ENCODE measurements around the gene GLYATL1B.

The GLYATL1B gene

GRCh38 chr11:59142530-59143507 is 56.7 kb downstream of the GLYATL1B start, which contains the start of gene FAM111A:
Gene FAM111A, plus strand, starts transcription at chr11:59142856. Its CDS starts 6,017 bp downstream, at chr11:59148873.
- H3K9ac ChIP-seq (ENCODE audit: insufficient read length, low read depth) = peak within 1 kb of the TSS; percentile 67
- no peaks in the 10 kb centered on the region for H3K4me1 ChIP-seq (ENCODE audit: insufficient read depth, insufficient read length)
- H3K9me3 ChIP-seq (ENCODE audit: insufficient read depth, low read length) = peaks cover 9% of the 10 kb centered on the region; the same call in 1 of the 2 replicates
- peaks cover 43% of the 10 kb centered on the region for H3K27me3 ChIP-seq (ENCODE audit: insufficient read depth, insufficient read length)
- peak; percentile 47 for DNase-seq (ENCODE audit: low read depth, low spot score)
- no peaks in the 10 kb centered on the region for H3K36me3 ChIP-seq (ENCODE audit: insufficient read depth, insufficient read length, low read length)
- TF ChIP-seq ZNF274 (IDR thresholded peaks at IDR 0.05; ENCODE audit: low read depth, low read length) = no peak
- TF ChIP-seq YY1 (IDR thresholded peaks at IDR 0.05; ENCODE audit: insufficient read depth, insufficient read length) = no peak
- TF ChIP-seq SUZ12 (IDR thresholded peaks at IDR 0.05; ENCODE audit: extremely low read depth, insufficient read depth, insufficient read length) = no peak
- peak within 1 kb of the TSS; percentile 66 for H3K4me3 ChIP-seq (ENCODE audit: insufficient read length, low read depth)

- no peak for DNase-seq (ENCODE audit: low read depth, low spot score)
- H3K27me3 ChIP-seq (ENCODE audit: insufficient read depth, insufficient read length) = peaks cover 42% of the 10 kb centered on the region
- H3K9ac ChIP-seq (ENCODE audit: insufficient read length, low read depth) = no peak overlapping the region
- no peaks in the 10 kb centered on the region for H3K4me1 ChIP-seq (ENCODE audit: insufficient read depth, insufficient read length)
- no peak overlapping the region for H3K4me3 ChIP-seq (ENCODE audit: insufficient read length, low read depth)
- peaks cover 9% of the 10 kb centered on the region; the same call in 1 of the 2 replicates for H3K9me3 ChIP-seq (ENCODE audit: insufficient read depth, low read length)
- no peaks in the 10 kb centered on the region for H3K36me3 ChIP-seq (ENCODE audit: insufficient read depth, insufficient read length, low read length)
- TF ChIP-seq SUZ12 (IDR thresholded peaks at IDR 0.05; ENCODE audit: extremely low read depth, insufficient read depth, insufficient read length) (no peak), ZNF274 (IDR thresholded peaks at IDR 0.05; ENCODE audit: low read depth, low read length) (no peak), YY1 (IDR thresholded peaks at IDR 0.05; ENCODE audit: insufficient read depth, insufficient read length) (no peak)
Measured at GRCh38 chr11:59144096-59144495, 58.0 kb downstream of the GLYATL1B start.

Measured in NT2/D1 (cell line).